HCT116 (cell line): Measurements from ENCODE around the gene CIITA. TPM values are rescaled to one million over a fixed set of nuclear protein-coding genes. Genes with fewer than 3 reads are reported as not detected.

ENCODE experiments used
- ATAC-seq: fragments of 200-7000 bp; cut with Tn5 transposase; 2 replicates; pipeline ENCODE4 v1.9.1; 2020; ENCODE audit warnings: mild to moderate bottlenecking, moderate library complexity
- BruUV-seq: library from RNA; stranded (reverse); fragments of 400-500 nt; replicated peaks from 2 replicates; lab custom pipeline; 2021; lab: Mats Ljungman, UMichigan
- CTCF ChIA-PET: fragments of 300-600 bp; sonication (Branson Sonifier 250); formaldehyde crosslinking; loops from one replicate; lab custom pipeline; 2021; ENCODE audit warnings: antibody characterized with exemption; lab: Charles Lee
- POLR2A ChIA-PET: fragments of 300-600, 350-600 bp; sonication (Branson Sonifier 250); formaldehyde crosslinking; loops from one replicate; lab custom pipeline; 2021; ENCODE audit warnings: antibody characterized with exemption; lab: Charles Lee
- RAD21 ChIA-PET, 2 experiments: fragments of 300-600 bp; sonication (Branson Sonifier 250); formaldehyde crosslinking; loops; one replicate each; lab custom pipeline; 2023; ENCODE audit warnings: low total read pairs in 2 of 2; ENCODE audit not compliant: uncharacterized antibody in 2 of 2, unreplicated experiment in 2 of 2, low non-redundant PET in 1 of 2; lab: Charles Lee
- DNase-seq: peaks from one replicate; pipeline ENCODE4 v3.0.0-alpha.2; 2010; ENCODE audit warnings: low read depth, low spot score
- H2AFZ ChIP-seq: fragments of 200-600 bp; shearing (Covaris generic), sonication (generic); 2 replicates; pipeline ENCODE4 v1.6.1; 2017; ENCODE audit warnings: low read depth, mixed run types, mixed read lengths, antibody characterized with exemption, low read length; ENCODE audit not compliant: poor library complexity, severe bottlenecking
- H3K27ac ChIP-seq: 2 replicates; pipeline ENCODE4 v1.5.1; 2012; ENCODE audit warnings: low read depth, low read length
- H3K27me3 ChIP-seq: fragments of 200-600 bp; sonication (generic); 2 replicates; pipeline ENCODE4 v1.6.1; 2016; ENCODE audit warnings: mixed run types, low read length, mixed read lengths; ENCODE audit not compliant: insufficient read depth
- H3K36me3 ChIP-seq, 2 experiments: fragments of 200-500 bp in 1 of 2; fragments of 200-600 bp in 1 of 2; sonication (Bioruptor generic) in 1 of 2; sonication (generic) in 1 of 2; 2 replicates each; pipeline versions ENCODE4 v1.5.1 to v1.6.1; 2014 to 2016; ENCODE audit warnings: low read length in 2 of 2, inconsistent platforms in 1 of 2, mixed read lengths in 1 of 2, mixed run types in 1 of 2; ENCODE audit not compliant: insufficient read depth in 2 of 2, control insufficient read depth in 1 of 2
- H3K4me1 ChIP-seq, 2 experiments: fragments of 200-600 bp in 1 of 2; sonication (generic) in 1 of 2; 2 replicates each; pipeline versions ENCODE4 v1.5.1 to v1.6.1; 2012 to 2017; ENCODE audit warnings: low read length in 2 of 2, inconsistent platforms in 1 of 2, mild to moderate bottlenecking in 1 of 2, mixed read lengths in 1 of 2, mixed run types in 1 of 2, moderate library complexity in 1 of 2; ENCODE audit not compliant: insufficient read depth in 2 of 2, control insufficient read depth in 1 of 2
- H3K4me2 ChIP-seq: fragments of 200-600 bp; sonication (generic); 2 replicates; pipeline ENCODE4 v1.6.1; 2017; ENCODE audit warnings: mixed run types, low read length, mixed read lengths
- H3K4me3 ChIP-seq, 2 experiments: fragments of 200-600 bp in 1 of 2; sonication (generic) in 1 of 2; replicated peaks in 1 of 2; 2 replicates each; pipeline ENCODE4 v1.5.1; 2011 to 2016; ENCODE audit warnings: low read length in 2 of 2, control low read depth in 1 of 2, low read depth in 1 of 2, mild to moderate bottlenecking in 1 of 2, mixed read lengths in 1 of 2, mixed run types in 1 of 2
- H3K79me2 ChIP-seq: fragments of 200-600 bp; sonication (generic); 2 replicates; pipeline ENCODE4 v1.6.1; 2017; ENCODE audit warnings: mild to moderate bottlenecking, mixed run types, low read length, moderate library complexity, mixed read lengths; ENCODE audit not compliant: insufficient read depth
- H3K9ac ChIP-seq: fragments of 200-600 bp; sonication (generic); 2 replicates; pipeline ENCODE4 v1.6.1; 2016; ENCODE audit warnings: low read length, mixed read lengths
- H3K9me2 ChIP-seq: fragments of 200-600 bp; sonication (generic), shearing (Covaris generic); 2 replicates; pipeline ENCODE4 v1.6.1; 2017; ENCODE audit warnings: mixed run types, mild to moderate bottlenecking, moderate library complexity; ENCODE audit not compliant: insufficient read depth
- H3K9me3 ChIP-seq, 2 experiments: fragments of 200-500 bp in 1 of 2; fragments of 200-600 bp in 1 of 2; sonication (Bioruptor generic) in 1 of 2; sonication (generic) in 1 of 2; 2 replicates each; pipeline ENCODE4 v1.6.1; 2014 to 2017; ENCODE audit warnings: low read length in 2 of 2, mixed read lengths in 2 of 2, inconsistent platforms in 1 of 2, low read depth in 1 of 2, mild to moderate bottlenecking in 1 of 2, mixed run types in 1 of 2, moderate library complexity in 1 of 2; ENCODE audit not compliant: control insufficient read depth in 1 of 2, insufficient read depth in 1 of 2
- H4K20me1 ChIP-seq: fragments of 200-600 bp; sonication (generic), shearing (Covaris generic); 2 replicates; pipeline ENCODE4 v1.6.1; 2017; ENCODE audit warnings: mixed run types, mild to moderate bottlenecking, moderate library complexity; ENCODE audit not compliant: insufficient read depth
- ATF3 ChIP-seq: IDR thresholded peaks from 2 replicates; pipeline ENCODE4 v1.6.1; 2012
- EGR1 ChIP-seq: IDR thresholded peaks from 2 replicates; pipeline ENCODE4 v1.6.1; 2012; ENCODE audit warnings: low read depth
- EZH2 ChIP-seq: fragments of 200-600 bp; sonication (generic); IDR thresholded peaks from 2 replicates; pipeline ENCODE4 v1.6.1; 2017; ENCODE audit warnings: antibody characterized with exemption, mixed run types
- EZH2phosphoT487 ChIP-seq: fragments of 200-600 bp; IDR thresholded peaks from 2 replicates; pipeline ENCODE4 v1.6.1; 2018; ENCODE audit warnings: antibody characterized with exemption, borderline replicate concordance
- FOSL1 ChIP-seq: IDR thresholded peaks from 2 replicates; pipeline ENCODE4 v1.6.1; 2012; ENCODE audit warnings: low read depth
- MAX ChIP-seq: IDR thresholded peaks from 2 replicates; pipeline ENCODE4 v1.6.1; 2012
- POLR2A ChIP-seq: IDR thresholded peaks from 2 replicates; pipeline ENCODE4 v1.7.0; 2011; ENCODE audit warnings: borderline replicate concordance; ENCODE audit not compliant: insufficient read depth, insufficient read length; ENCODE audit errors: extremely low read depth
- POLR2AphosphoS5 ChIP-seq: IDR thresholded peaks from 2 replicates; pipeline ENCODE4 v1.6.1; 2011; ENCODE audit warnings: mild to moderate bottlenecking, low read depth, low read length, moderate library complexity
- SP1 ChIP-seq: IDR thresholded peaks from 2 replicates; pipeline ENCODE4 v1.6.1; 2012; ENCODE audit warnings: low read depth
- ZFX ChIP-seq: fragments of 450-650 bp; IDR thresholded peaks from 2 replicates; pipeline ENCODE4 v1.6.1; 2017
- ZNF274 ChIP-seq: fragments of 200-500 bp; sonication (Bioruptor generic); IDR thresholded peaks from 2 replicates; pipeline ENCODE4 v1.6.1; 2014; ENCODE audit warnings: mild to moderate bottlenecking, low read depth, low read length, inconsistent platforms
- intact Hi-C: fragments of 100-400 bp; cut with micrococcal nuclease; formaldehyde crosslinking; loops from 2 replicates; pipeline ENCODE4 v1.10.0; 2022
- total RNA-seq: library from RNA; stranded (reverse); gene quantifications from one replicate; pipeline ENCODE4 v1.2.1, GENCODE V29; 2021; ENCODE audit not compliant: unreplicated experiment

Gene CIITA
- total RNA-seq, 1 experiment from 2014 or later = 0.25 TPM

- H3K27me3 ChIP-seq = no peaks in the 10 kb centered on the region
- H4K20me1 ChIP-seq = 0 out of 2 replicates have a peak, but pooled peaks cover 6% of the 10 kb centered on the region
- ChIA-PET CTCF (no interaction called here), RAD21 (interaction anchor here in 1 of 2 experiments (0.6 kb wide), 1 partner anchor 757 kb away, joined by 4 read pairs; no protein-coding TSS in a partner anchor), POLR2A (interaction anchor here (0.6 kb wide), 1 partner anchor 1794 kb away, joined by 8 read pairs; no protein-coding TSS in a partner anchor)
- BruUV-seq = TSS peak; percentile 50
- no peak for DNase-seq
- no peak for ATAC-seq
- H3K4me1 ChIP-seq = peaks cover 20 to 31% of the 10 kb centered on the region in 2 experiments
- TF ChIP-seq EGR1 = no peak
- no peak for TF ChIP-seq MAX
- TF ChIP-seq POLR2A = no peak
- no peak for TF ChIP-seq ATF3
- TF ChIP-seq EZH2phosphoT487 = no peak
- TF ChIP-seq POLR2AphosphoS5 = no peak
- no peak for TF ChIP-seq FOSL1
- TF ChIP-seq SP1 = no peak
- TF ChIP-seq EZH2 = no peak
- no peak for TF ChIP-seq ZNF274
- TF ChIP-seq ZFX = no peak
- H3K4me2 ChIP-seq = peak overlapping the region; percentile 94
- H3K79me2 ChIP-seq = peaks cover 72% of the 10 kb centered on the region
- no peaks in the 10 kb centered on the region for H3K9me3 ChIP-seq
- H3K9ac ChIP-seq = peak overlapping the region; percentile 80
- no peak overlapping the region; the same call in 1 of the 2 replicates for H3K27ac ChIP-seq
- H2AFZ ChIP-seq = no peak overlapping the region
- H3K9me2 ChIP-seq = no peaks in the 10 kb centered on the region
- peaks cover 9 to 35% of the 10 kb centered on the region in 2 experiments; a peak in 2 of 4 replicates for H3K36me3 ChIP-seq
- intact Hi-C loops = no loop called here
- H3K4me3 ChIP-seq = peak overlapping the region; percentile 71 to 84
These were observed 63.6 kb downstream of the CIITA start for GRCh38 chr16:10940501-10941079.
